ENCODE data around the gene TTC9C. TPM values are rescaled to one million over a fixed set of nuclear protein-coding genes. Genes with fewer than 3 reads are reported as not detected.
A peak's percentile ranks its signal among the peaks of the same experiment; 100 is the strongest.
"Not testable (repeated sequence)": the region's sequence is repeated elsewhere in the genome, so short reads cannot be mapped to it uniquely, and the experiment has no call there.

The TTC9C gene
- total RNA-seq, 1 experiment from 2014 or later, result 47.2 TPM

GRCh38 chr11:62708793-62709192, 19.5 kb upstream of the TTC9C start:
- in situ Hi-C loops (cut with HindIII; ENCODE audit: low sequenced_read_pairs), result no loop called here
- peak; percentile 38 for DNase-seq (ENCODE audit: low spot score)

DNA sequence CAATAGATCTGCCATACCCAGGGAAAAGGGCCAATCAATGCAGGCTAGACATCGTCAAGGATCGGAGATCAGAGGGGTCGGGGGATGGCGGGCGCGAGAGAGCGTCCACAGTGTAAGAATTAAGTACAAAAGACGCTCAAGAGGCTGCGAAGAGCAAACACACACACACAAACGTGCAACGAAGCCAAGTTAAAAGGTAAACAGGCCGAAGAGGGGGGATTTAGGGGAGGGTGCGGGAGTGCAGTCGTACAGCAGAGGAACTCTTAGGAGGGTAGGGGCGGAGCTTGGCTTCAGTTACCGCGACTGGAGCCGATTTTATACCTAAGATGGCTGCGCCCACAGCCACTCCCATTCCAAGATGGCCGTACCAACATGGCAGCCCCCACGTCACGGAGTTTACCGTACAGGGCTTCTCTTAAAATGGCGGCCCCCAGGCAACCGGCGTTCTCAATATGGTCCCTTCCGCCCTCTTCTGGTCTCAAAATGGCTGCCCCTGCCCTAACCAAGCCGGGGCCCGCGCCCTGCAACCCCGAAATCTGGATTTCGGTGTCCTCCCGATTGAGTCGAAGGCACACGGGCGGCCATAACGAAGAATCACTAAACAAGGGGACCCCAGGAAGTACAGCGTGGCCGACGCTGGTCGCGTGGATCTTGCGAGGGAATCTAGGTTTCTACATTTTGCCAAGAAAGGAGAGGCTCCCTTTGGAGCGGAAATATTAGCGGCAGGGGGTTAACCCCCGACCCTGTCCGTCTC, 18.9 kb upstream of the TTC9C start:
- peak; percentile 99 for DNase-seq (ENCODE audit: low spot score)
- in situ Hi-C loops (cut with HindIII; ENCODE audit: low sequenced_read_pairs), result no loop called here

GRCh38 chr11:62710001-62710345, 18.3 kb upstream of the TTC9C start:
- in situ Hi-C loops (cut with HindIII; ENCODE audit: low sequenced_read_pairs), result loop anchor here (5.0 kb wide), 1 partner anchor 38 kb away; the partner anchor contains the start of genes LBHD1 and UQCC3
- no peak for DNase-seq (ENCODE audit: low spot score)

DNA sequence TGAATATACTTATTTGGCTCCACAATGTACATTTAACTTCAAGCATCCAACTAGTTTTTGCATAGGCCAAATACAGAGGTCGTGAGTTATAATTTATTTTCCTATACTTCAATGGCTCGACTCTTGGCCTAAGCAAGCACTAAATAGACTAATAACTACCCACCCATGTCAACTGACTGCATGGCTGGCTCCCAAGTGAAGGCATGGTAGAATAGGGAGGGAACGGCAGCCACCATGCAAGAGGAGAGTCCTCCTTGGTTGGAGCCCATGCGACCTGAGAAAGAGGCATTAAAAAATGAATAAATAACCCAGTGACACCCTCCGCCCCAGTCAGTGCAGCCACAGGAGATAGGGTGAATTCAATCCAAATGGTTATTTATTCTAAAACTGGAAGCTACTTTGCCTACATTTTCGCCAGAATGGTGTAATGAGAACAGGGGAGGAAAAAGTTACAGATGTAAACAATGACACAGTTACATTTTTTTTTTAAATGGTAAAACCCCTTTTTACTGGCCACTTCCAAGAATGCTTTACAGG, 15.9 kb upstream of the TTC9C start:
- in situ Hi-C loops (cut with HindIII; ENCODE audit: low sequenced_read_pairs), result loop anchor here (5.0 kb wide), 1 partner anchor 40 kb away; the partner anchor contains the start of genes LBHD1 and UQCC3
- no peak for DNase-seq (ENCODE audit: low spot score)

- in situ Hi-C loops (cut with HindIII; ENCODE audit: low sequenced_read_pairs), result loop anchor here (5.0 kb wide), 1 partner anchor 41 kb away; the partner anchor contains the start of genes LBHD1 and UQCC3
- DNase-seq (ENCODE audit: low spot score), result no peak
Observed at GRCh38 chr11:62712861-62713260, 15.4 kb upstream of the TTC9C start.

GRCh38 chr11:62713343-62713742, 14.9 kb upstream of the TTC9C start:
- DNase-seq (ENCODE audit: low spot score), result no peak
- in situ Hi-C loops (cut with HindIII; ENCODE audit: low sequenced_read_pairs), result loop anchor here (5.0 kb wide), 1 partner anchor 41 kb away; the partner anchor contains the start of genes LBHD1 and UQCC3

DNA sequence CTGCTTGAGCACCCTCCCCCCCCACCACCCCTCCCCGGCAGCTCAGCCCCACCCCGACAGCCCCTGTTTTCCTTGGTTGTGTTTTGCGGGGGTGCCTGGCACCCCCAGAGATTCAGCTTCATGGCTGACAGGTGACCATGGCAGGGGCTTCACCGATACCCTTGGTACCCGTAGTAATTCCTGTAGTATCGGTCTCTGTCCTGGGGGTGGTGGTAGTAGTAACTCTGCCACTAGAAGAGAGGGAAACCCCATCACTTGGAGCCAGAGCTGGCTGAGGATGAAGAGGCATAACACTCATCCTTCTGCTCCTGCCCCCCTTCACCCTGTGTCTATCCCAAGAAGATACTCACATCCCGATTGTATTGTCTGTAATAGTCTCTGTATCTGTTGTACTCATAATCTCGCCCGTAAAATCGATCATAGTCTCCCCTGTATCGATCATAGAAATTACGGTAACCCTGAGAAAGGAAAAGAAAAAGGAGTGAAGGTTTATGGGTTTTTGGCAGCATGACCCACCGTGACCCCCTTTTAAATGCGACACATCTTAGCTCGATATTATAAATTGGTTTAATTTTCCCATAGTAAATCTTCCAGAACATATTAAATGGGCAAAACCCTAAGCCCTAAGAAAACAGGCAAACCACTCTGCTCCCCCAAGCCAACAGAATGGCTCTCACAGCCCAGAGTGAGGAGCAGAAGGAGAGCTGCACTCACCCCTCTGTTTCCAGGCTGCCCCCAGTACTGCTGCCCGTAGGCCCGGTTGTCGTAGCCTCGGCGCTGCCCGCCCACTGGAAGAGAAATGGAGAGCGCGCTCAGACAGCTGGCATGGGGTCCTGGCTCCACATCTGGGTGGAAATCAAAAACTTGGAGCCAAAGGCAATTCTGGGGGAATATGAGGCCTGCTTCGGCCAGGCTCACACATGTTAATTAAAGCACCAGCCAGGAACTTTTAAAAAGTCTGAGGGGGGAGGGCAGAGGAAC, 12.8 kb upstream of the TTC9C start:
- no peak for DNase-seq (ENCODE audit: low spot score)

DNA sequence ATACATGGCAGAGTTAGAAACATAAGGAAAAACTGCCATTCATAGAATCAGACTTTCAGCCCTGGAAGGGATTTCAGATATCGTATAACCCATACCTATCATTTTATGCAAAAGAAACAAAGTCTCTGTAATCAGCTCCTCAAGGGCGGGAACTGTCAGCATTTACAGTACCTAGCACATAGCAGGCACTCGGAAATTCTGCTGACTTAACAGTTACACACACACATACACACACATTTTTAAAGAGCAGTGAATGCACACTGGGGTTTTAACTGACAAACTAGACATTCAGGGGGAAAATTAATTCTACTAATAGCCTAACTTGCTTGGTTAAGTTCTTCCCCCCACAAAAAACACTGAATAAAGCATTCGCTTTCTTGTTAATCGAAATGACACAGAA, 12.1 kb upstream of the TTC9C start:
- in situ Hi-C loops (cut with HindIII; ENCODE audit: low sequenced_read_pairs), result no loop called here
- no peak for DNase-seq (ENCODE audit: low spot score)

More for the DNA sequence above, 12.8 kb upstream of the TTC9C start:
- in situ Hi-C loops (cut with HindIII; ENCODE audit: low sequenced_read_pairs), result no loop called here

GRCh38 chr11:62716816-62717215, 11.5 kb upstream of the TTC9C start:
- DNase-seq (ENCODE audit: low spot score), result no peak
- in situ Hi-C loops (cut with HindIII; ENCODE audit: low sequenced_read_pairs), result no loop called here

DNA sequence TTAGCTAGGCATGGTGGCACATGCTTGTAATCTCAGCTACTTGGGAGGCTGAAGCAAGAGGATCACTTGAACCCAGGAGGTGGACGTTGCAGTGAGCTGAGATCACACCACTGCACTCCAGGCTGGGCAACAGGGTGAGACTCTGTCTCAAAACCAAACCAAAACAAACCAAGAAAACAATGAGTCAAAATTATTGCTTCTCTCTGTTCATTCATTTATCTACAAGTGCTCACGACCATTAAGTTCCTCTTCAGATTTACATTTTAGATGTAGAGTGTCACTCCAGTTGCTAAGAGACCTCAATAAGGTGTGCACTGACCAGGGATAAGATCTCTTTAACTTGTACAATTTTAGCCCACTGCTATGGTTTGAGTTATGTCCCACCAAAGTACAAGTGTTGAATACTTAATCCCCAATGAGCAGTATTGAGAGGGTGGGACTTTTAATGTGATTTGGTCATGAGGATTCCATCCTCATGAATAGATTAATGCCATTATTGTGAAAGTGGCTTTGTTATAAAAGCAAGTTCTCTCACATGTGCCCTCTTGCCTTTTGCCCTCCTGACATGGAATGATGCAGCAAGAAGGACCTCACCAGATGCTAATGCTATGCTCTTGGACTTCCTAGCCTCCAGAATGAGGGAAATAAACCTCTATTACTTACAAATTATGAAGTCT, 8.8 kb upstream of the TTC9C start:
- DNase-seq (ENCODE audit: low spot score), result no peak
- in situ Hi-C loops (cut with HindIII; ENCODE audit: low sequenced_read_pairs), result no loop called here

- DNase-seq (ENCODE audit: low spot score), result no peak
- in situ Hi-C loops (cut with HindIII; ENCODE audit: low sequenced_read_pairs), result no loop called here
Observed at GRCh38 chr11:62721994-62722393, 6.3 kb upstream of the TTC9C start.

GRCh38 chr11:62724171-62724570, 4.1 kb upstream of the TTC9C start:
- in situ Hi-C loops (cut with HindIII; ENCODE audit: low sequenced_read_pairs), result no loop called here

GRCh38 chr11:62725646-62726045, 2.6 kb upstream of the TTC9C start:
- in situ Hi-C loops (cut with HindIII; ENCODE audit: low sequenced_read_pairs), result no loop called here
- DNase-seq (ENCODE audit: low spot score), result no peak

More at GRCh38 chr11:62724171-62724570, 4.1 kb upstream of the TTC9C start:
- peak; percentile 77 for DNase-seq (ENCODE audit: low spot score)

DNA sequence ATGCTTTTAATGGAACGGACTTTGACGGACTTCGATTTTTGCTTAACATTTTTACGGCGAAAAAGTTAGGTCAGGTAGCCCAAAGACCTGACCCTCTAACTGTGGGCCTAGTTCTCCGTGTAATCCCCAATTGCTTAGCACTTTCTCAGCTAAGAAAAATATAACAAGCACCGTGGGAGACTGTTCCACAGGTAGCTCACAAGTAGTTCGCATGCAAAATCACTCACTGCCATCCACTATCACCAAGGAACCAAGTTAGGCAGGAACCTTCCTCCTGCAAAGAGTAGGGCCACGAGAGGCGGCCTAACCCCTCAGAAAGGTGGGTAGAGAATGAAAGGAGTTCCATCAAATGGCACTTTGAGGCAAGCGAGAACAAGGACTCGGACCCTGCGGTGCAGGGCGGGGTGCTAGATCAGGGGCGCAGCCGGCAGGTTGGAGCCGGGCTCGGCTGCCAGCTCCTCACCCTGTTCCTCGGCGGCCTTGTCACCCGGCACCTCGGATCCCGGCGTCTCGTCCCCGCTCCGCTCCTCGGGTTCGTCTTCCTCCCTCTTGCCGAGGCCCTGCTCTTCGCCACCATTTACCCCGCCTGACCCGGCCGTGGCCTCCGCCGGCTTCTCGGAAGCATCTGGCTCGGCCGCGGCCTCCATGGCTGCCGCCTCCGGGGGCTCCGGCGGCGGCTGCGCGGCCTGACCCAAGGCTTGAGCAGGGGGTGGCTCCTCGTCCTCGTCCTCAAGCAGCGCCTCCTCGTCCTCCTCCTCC, 2.0 kb upstream of the TTC9C start:
- in situ Hi-C loops (cut with HindIII; ENCODE audit: low sequenced_read_pairs), result no loop called here
- DNase-seq (ENCODE audit: low spot score), result no peak

DNA sequence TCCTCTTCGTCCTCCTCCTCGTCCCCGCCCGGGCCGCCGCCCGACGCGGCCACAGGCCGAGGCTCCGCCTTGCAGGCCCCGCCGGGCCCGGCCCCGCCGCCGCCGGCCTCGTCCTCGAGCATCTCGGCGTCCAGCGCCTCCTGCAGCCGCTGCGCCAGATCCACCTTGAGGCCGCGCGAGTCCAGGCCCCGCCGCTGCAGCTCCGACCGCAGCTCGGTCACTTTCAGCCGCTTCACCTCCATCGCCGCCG, 1.4 kb upstream of the TTC9C start:
- in situ Hi-C loops (cut with HindIII; ENCODE audit: low sequenced_read_pairs), result no loop called here
- peak; percentile 32 for DNase-seq (ENCODE audit: low spot score)

DNA sequence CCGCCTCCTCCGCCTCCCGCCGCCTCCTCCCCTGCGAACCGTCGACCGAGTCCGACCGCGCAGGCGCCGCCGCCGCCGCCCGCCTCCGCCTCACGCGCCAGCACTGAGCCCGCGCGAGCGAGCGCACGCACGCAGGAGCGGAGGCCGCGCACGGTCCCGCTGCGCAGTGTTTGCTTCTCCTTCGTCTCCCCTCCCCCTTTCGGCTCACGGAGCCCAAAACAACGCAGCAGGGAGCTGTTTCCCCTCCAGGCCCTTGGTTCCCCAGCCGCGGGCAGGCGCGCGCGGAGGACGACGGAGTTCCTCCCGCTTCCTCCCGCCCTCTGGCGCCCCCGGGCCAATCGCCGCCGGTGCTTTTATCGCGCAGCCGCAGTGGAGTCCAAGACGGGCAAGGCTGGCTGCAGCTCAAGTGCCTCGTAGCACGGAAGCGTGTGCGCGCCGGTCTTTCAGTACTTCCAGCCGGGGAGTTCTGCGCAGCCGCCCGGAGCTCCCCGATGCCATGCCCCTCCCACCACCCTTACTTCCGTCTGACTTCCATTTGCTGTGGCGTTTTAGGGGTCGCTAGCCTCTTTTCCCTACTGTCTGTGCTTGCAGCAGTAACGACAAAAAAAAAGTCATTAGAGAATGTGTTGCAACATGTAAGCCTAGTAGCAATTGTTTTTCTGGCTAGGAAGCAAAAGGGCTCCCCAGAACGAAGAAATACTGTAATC, 968 bp upstream of the TTC9C start, which contains the start of gene HNRNPUL2:
Gene HNRNPUL2, minus strand, starts transcription at position 293 of the 707 bp plus-strand sequence. CDS start 301 bp downstream, outside the sequence.
- in situ Hi-C loops (cut with HindIII; ENCODE audit: low sequenced_read_pairs), result no loop called here
- DNase-seq (ENCODE audit: low spot score), result peak; percentile 98

DNA sequence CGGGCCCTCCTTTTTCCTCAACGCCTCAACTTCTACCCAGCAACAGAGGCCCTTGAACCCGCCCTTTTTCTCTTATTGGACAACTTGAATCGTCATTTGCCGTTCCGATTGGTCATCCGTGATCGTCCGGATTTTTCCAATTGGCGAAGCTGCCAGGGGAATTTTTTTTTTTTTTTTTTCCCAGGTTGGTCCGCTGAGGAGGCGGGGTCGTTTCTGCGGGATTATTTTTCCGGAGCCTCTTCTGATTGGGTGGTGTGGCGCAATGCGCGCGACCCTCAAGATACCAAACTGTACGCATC, 465 bp upstream of the TTC9C start:
- in situ Hi-C loops (cut with HindIII; ENCODE audit: low sequenced_read_pairs), result no loop called here

DNA sequence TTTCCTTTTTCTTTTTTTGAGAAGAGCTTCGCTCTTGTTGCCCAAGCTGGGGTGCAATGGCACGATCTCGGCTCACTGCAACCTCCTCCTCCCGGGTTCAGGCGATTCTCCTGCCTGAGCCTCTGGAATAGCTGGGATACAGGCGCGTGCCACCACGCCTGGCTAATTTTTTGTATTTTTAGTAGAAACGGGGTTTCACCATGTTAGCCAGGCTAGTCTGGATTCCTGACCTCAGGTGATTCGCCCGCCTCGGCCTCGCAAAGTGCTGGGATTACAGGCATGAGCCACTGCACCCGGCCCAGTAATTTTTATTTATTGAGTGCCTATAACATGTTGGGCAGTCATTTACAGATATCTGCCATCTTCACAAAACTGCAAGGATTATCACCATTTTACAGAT, 1.8 kb downstream of the TTC9C start:
- in situ Hi-C loops (cut with HindIII; ENCODE audit: low sequenced_read_pairs); DNase-seq (ENCODE audit: low spot score): not testable (repeated sequence)

More for the DNA sequence above, 465 bp upstream of the TTC9C start:
- DNase-seq (ENCODE audit: low spot score), result peak; percentile 97
